H9 (cell line): ENCODE results near the gene SLC2A5. TPM values are rescaled to one million over a fixed set of nuclear protein-coding genes. Genes with fewer than 3 reads are reported as not detected.

ENCODE experiments used
- DNase-seq: peaks from one replicate; pipeline ENCODE4 v3.0.0-alpha.2; 2017
- H2AFZ ChIP-seq: one replicate; pipeline ENCODE4 v1.6.1; 2013; ENCODE audit warnings: mild to moderate bottlenecking, low read length, control low read depth, moderate library complexity
- H2AK5ac ChIP-seq: 2 replicates; pipeline ENCODE4 v1.6.1; 2013; ENCODE audit warnings: low read length, control low read depth, mixed read lengths; ENCODE audit not compliant: insufficient read length
- H2BK120ac ChIP-seq: one replicate; pipeline ENCODE4 v1.6.1; 2013; ENCODE audit warnings: low read depth, mild to moderate bottlenecking, low read length, control low read depth, inconsistent platforms; ENCODE audit not compliant: poor library complexity, severe bottlenecking
- H2BK12ac ChIP-seq: 2 replicates; pipeline ENCODE4 v1.6.1; 2013; ENCODE audit warnings: low read length, control low read depth, mixed read lengths, low read depth; ENCODE audit not compliant: insufficient read length
- H2BK15ac ChIP-seq: 2 replicates; pipeline ENCODE4 v1.6.1; 2013; ENCODE audit warnings: low read depth, low read length, control low read depth
- H2BK20ac ChIP-seq: one replicate; pipeline ENCODE4 v1.6.1; 2013; ENCODE audit warnings: low read depth, mild to moderate bottlenecking, low read length, control low read depth, inconsistent platforms; ENCODE audit not compliant: poor library complexity, severe bottlenecking
- H2BK5ac ChIP-seq: 2 replicates; pipeline ENCODE4 v1.6.1; 2013; ENCODE audit warnings: low read length, control low read depth, mixed read lengths; ENCODE audit not compliant: insufficient read length
- H3K14ac ChIP-seq: 2 replicates; pipeline ENCODE4 v1.6.1; 2013; ENCODE audit warnings: low read length, control low read depth; ENCODE audit not compliant: insufficient read depth
- H3K18ac ChIP-seq: 2 replicates; pipeline ENCODE4 v1.6.1; 2013; ENCODE audit warnings: low read depth, mild to moderate bottlenecking, mixed read lengths, low read length, control low read depth; ENCODE audit not compliant: insufficient read length
- H3K23ac ChIP-seq: 2 replicates; pipeline ENCODE4 v1.6.1; 2013; ENCODE audit warnings: low read length, control low read depth, mixed read lengths, low read depth; ENCODE audit not compliant: insufficient read length
- H3K23me2 ChIP-seq: 2 replicates; pipeline ENCODE4 v1.6.1; 2013; ENCODE audit warnings: low read depth, mild to moderate bottlenecking, mixed read lengths, low read length, control low read depth; ENCODE audit not compliant: insufficient read length, poor library complexity, severe bottlenecking
- H3K27ac ChIP-seq: 2 replicates; pipeline ENCODE4 v1.5.1; 2013; ENCODE audit warnings: low read length, control low read depth, mixed read lengths, low read depth; ENCODE audit not compliant: insufficient read length
- H3K27me3 ChIP-seq: 2 replicates; pipeline ENCODE4 v1.6.1; 2013; ENCODE audit warnings: low read length, control low read depth, inconsistent platforms; ENCODE audit not compliant: insufficient read depth
- H3K4ac ChIP-seq: 2 replicates; pipeline ENCODE4 v1.6.1; 2013; ENCODE audit warnings: low read depth, mild to moderate bottlenecking, control low read depth, inconsistent platforms, low read length, moderate library complexity
- H3K4me1 ChIP-seq: 2 replicates; pipeline ENCODE4 v1.6.1; 2013; ENCODE audit warnings: low read length, control low read depth, inconsistent platforms; ENCODE audit not compliant: insufficient read depth
- H3K4me2 ChIP-seq: 2 replicates; pipeline ENCODE4 v1.6.1; 2013; ENCODE audit warnings: low read length, control low read depth, mixed read lengths; ENCODE audit not compliant: insufficient read length, insufficient read depth
- H3K56ac ChIP-seq: 2 replicates; pipeline ENCODE4 v1.6.1; 2013; ENCODE audit warnings: low read depth, mild to moderate bottlenecking, mixed read lengths, low read length, control low read depth; ENCODE audit not compliant: insufficient read length
- H3K79me1 ChIP-seq: 2 replicates; pipeline ENCODE4 v1.6.1; 2013; ENCODE audit warnings: low read depth, mild to moderate bottlenecking, moderate library complexity, low read length, control low read depth, inconsistent platforms; ENCODE audit not compliant: insufficient read depth, poor library complexity, severe bottlenecking
- H3K79me2 ChIP-seq: 2 replicates; pipeline ENCODE4 v1.6.1; 2013; ENCODE audit warnings: low read length, control low read depth, inconsistent platforms; ENCODE audit not compliant: insufficient read depth
- H3K9ac ChIP-seq: 2 replicates; pipeline ENCODE4 v1.6.1; 2013; ENCODE audit warnings: low read length, control low read depth, mixed read lengths; ENCODE audit not compliant: insufficient read length; ENCODE audit errors: extremely low read depth
- H3K9me3 ChIP-seq: one replicate; pipeline ENCODE4 v1.6.1; 2013; ENCODE audit warnings: low read depth, low read length, inconsistent platforms; ENCODE audit not compliant: control insufficient read depth
- H3T11ph ChIP-seq: one replicate; pipeline ENCODE4 v1.6.1; 2013; ENCODE audit warnings: mild to moderate bottlenecking, low read length, control low read depth, inconsistent platforms
- H4K20me1 ChIP-seq: one replicate; pipeline ENCODE4 v1.6.1; 2013; ENCODE audit not compliant: control insufficient read depth, insufficient read length, insufficient read depth
- H4K5ac ChIP-seq: 2 replicates; pipeline ENCODE4 v1.6.1; 2013; ENCODE audit warnings: low read depth, mild to moderate bottlenecking, mixed read lengths, low read length, control low read depth; ENCODE audit not compliant: insufficient read length
- H4K8ac ChIP-seq: replicated peaks from 2 replicates; pipeline ENCODE4 v1.6.1; 2013; ENCODE audit warnings: low read length, control low read depth, mixed read lengths, low read depth; ENCODE audit not compliant: insufficient read length
- H4K91ac ChIP-seq: 2 replicates; pipeline ENCODE4 v1.6.1; 2013; ENCODE audit warnings: low read depth, mild to moderate bottlenecking, moderate library complexity, mixed read lengths, low read length, control low read depth; ENCODE audit not compliant: insufficient read length
- H3K27ac Mint-ChIP-seq, 3 experiments: 2 replicates in 2 of 3; 3 replicates in 1 of 3; pipeline ENCODE4 v1.8.0; 2020 to 2021; ENCODE audit warnings: mixed read lengths in 3 of 3, mild to moderate bottlenecking in 1 of 3, moderate library complexity in 1 of 3
- H3K27me3 Mint-ChIP-seq: 2 replicates; pipeline ENCODE4 v1.8.0; 2021; ENCODE audit warnings: low read depth, mild to moderate bottlenecking, moderate library complexity, mixed read lengths
- H3K36me3 Mint-ChIP-seq, 3 experiments: 2 replicates in 2 of 3; 3 replicates in 1 of 3; pipeline ENCODE4 v1.8.0; 2020 to 2021; ENCODE audit warnings: low read depth in 3 of 3, mixed read lengths in 3 of 3; ENCODE audit not compliant: insufficient read depth in 1 of 3
- H3K4me1 Mint-ChIP-seq, 2 experiments: 2 replicates each; pipeline ENCODE4 v1.8.0; 2020; ENCODE audit warnings: mixed read lengths in 2 of 2
- H3K4me3 Mint-ChIP-seq, 2 experiments: 2 replicates in 1 of 2; 3 replicates in 1 of 2; pipeline ENCODE4 v1.8.0; 2020 to 2021; ENCODE audit warnings: mild to moderate bottlenecking in 2 of 2, mixed read lengths in 2 of 2, moderate library complexity in 1 of 2
- H3K9me3 Mint-ChIP-seq, 2 experiments: 2 replicates in 1 of 2; 3 replicates in 1 of 2; pipeline ENCODE4 v1.8.0; 2020; ENCODE audit warnings: mild to moderate bottlenecking in 2 of 2, mixed read lengths in 2 of 2, moderate library complexity in 1 of 2
- CTCF ChIP-seq: fragments of 200-600 bp; sonication (generic); conservative IDR thresholded peaks from 3 replicates; pipeline ENCODE4 v1.8.0; 2021; ENCODE audit warnings: antibody characterized with exemption, mild to moderate bottlenecking
- WGBS: extraction: QIAGEN DNeasy Blood & Tissue Kit; methylation state at CpG from one replicate; pipeline ENCODE4 v1.1.7; 2013; ENCODE audit warnings: missing lambda C conversion rate, low lambda C conversion rate, mixed read lengths; ENCODE audit not compliant: insufficient read length; ENCODE audit errors: extremely low coverage; 5-methylcytosine and 5-hydroxymethylcytosine counted together
- total RNA-seq: library from RNA; stranded (reverse); gene quantifications from 2 replicates; pipeline ENCODE4 v1.2.1, GENCODE V29; 2021

Gene SLC2A5
- total RNA-seq, 1 experiment from 2014 or later = not detected

- Histone ChIP-seq H4K8ac (no peak overlapping the region), H4K20me1 (no peaks in the 10 kb centered on the region), H2BK20ac (no peak overlapping the region), H3K14ac (no peak overlapping the region), H3K23ac (no peak overlapping the region), H3T11ph (no peak overlapping the region), H3K27ac (no peak overlapping the region), H3K18ac (no peak overlapping the region), H4K91ac (no peak overlapping the region), H3K4me2 (no peak overlapping the region), H3K79me1 (no peaks in the 10 kb centered on the region), H3K27me3 (no peaks in the 10 kb centered on the region), H4K5ac (no peak overlapping the region), H2BK120ac (no peak overlapping the region), H3K9me3 (no peaks in the 10 kb centered on the region), H3K9ac (no peak overlapping the region), H2BK15ac (no peak overlapping the region), H3K23me2 (no peaks in the 10 kb centered on the region), H2BK5ac (no peak overlapping the region), H3K4ac (no peak overlapping the region), H3K79me2 (no peaks in the 10 kb centered on the region), H2BK12ac (no peak overlapping the region), H2AFZ (no peak overlapping the region), H2AK5ac (no peak overlapping the region), H3K4me1 (no peaks in the 10 kb centered on the region), H3K56ac (no peak overlapping the region)
- Mint-ChIP-seq H3K4me3 (no peak overlapping the region), H3K27me3 (peaks cover 2% of the 10 kb centered on the region; the same call in 1 of the 2 replicates), H3K4me1 (peaks cover 5 to 14% of the 10 kb centered on the region in 2 experiments), H3K9me3 (0 out of 5 replicates have a peak, but pooled peaks cover 0 to 2% of the 10 kb centered on the region in 2 experiments), H3K36me3 (no peaks in the 10 kb centered on the region; a peak in 1 of 7 replicates), H3K27ac (no peak overlapping the region)
- no CpG with 5 or more reads among the region's 4 CpGs for WGBS
- DNase-seq = no peak
- TF ChIP-seq CTCF = no peak
Measured at GRCh38 chr1:9107136-9107535, 37.7 kb upstream of the SLC2A5 start.
